Activated T-cell treated with anti-CD3 and anti-CD28 coated beads for 4 hours (primary cell): ENCODE measurements around the gene NEK1.

ENCODE experiments used
- DNase-seq: peaks from one replicate; pipeline ENCODE4 v3.0.0-alpha.2; 2020

Gene NEK1

DNA sequence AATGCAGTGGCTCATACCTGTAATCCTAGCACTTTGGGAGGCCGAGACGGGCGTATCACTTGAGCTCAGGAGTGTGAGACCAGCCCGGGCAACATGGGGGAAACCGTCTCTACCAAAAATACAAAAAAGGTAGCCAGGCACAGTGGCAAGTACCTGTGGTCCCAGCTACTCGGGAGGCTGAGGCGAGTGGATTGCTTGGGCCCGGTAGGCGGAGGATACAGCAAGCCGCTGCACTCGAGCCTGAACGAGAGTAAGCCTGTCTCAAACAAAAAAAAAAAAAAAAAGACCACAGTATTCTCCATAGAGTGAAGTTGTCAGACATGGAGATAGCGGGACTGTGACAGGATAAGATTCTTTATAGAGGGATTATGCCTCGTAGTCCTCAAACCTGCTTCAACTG, 265.5 kb downstream of the NEK1 start:
- no peak for DNase-seq

DNA sequence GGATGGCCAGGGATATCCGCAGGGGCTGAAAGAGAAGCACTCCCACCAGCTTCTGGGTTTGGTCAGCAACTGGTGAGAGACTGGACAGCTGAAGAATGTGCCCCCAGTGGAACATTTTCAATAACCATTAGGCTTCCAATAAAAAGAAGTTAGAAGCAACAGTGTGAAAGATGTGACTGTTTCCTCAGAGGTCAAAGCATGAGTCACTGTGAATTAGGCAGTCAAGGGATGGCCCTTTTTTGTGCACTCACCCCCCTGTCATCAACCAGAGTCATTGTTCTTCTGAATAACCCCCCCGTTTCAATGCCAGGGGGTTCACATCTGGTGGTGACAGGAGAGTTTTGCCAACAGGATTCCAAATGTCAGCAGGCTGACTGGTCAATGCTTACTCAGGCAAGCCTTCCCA, 267.1 kb downstream of the NEK1 start:
- no peak for DNase-seq
